Purkinje cell (primary cell): ENCODE results near the gene TPR. TPM values are rescaled to one million over a fixed set of nuclear protein-coding genes. Genes with fewer than 3 reads are reported as not detected.

Experiments used
- polyA plus RNA-seq: library from polyadenylated mRNA; unstranded; fragments of >200 nt; fragmentation: Nextera tagmentation; gene quantifications from 2 replicates; pipeline ENCODE4 v1.2.1, GENCODE V29; 2014

Gene TPR
- 41.7 and 57.6 TPM in 2 replicates for polyA plus RNA-seq

DNA sequence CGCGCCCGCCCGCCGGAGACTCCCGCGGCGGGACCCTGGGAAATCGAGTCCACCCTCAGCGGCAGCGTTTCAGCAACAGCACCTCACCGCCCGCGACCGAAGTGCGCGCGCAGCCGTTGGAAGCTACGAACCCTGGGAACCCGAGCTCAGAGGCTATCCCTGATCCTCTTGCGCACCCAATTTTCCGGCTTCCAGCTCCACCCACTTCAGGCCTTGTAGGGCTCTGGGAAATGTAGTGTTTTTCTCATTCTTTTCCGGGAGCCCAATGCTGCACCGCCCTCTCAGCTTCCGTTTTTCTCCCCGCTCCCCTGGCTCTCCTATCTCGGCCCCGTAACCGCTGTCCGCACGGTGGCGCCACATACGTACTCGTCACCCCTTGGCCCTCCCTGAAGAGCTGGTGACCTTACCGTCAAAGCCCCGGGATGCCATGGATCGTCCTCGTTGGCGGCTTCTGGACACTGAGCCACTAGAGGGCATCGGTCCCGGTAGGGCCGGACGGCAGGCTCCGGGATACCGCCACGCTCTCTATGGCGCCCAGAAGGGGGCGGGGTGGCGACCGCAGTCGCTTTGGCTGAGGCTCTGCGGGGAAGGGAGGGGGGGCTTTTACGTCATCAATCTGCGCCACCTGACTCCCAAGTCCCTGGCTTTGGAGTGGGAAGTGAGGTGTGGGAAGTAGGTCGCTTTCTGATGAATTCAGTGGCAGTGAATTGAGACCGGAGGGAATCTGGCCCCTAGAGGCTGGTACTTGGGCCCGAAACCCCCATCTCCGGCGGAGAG is at the start of gene TPR, which contains the start of gene ODR4:
TSS of gene TPR (minus strand) at position 102 of the 777 bp plus-strand sequence. CDS start 225 bp downstream, outside the sequence.
TSS of gene ODR4 (plus strand) at position 687 of the 777 bp plus-strand sequence. CDS start 3,948 bp downstream, outside the sequence.

DNA sequence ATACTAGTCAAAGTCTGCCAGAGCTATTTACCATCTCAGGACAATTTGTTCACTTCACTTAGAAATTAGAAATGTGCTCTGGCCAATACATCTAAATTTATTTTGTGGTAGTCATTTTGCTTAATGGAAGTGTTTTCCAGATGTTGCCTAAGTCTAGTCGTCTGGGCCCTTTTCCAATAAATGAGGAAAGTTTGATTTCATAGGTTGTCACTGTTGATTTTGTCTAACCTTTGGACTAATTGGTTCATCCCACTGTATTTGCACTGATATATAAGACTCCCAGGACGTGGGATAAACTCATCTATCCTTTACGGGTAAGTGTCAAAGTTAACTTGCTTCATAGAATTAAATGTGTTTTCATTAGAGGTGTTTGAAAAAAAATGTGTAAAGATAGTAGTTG is 79.1 kb downstream of the TPR start, which contains the start of gene PRG4:
TSS of gene PRG4 (plus strand) at position 300 of the 400 bp plus-strand sequence.

Other genes starting within 250 kb of the TPR start
- 0.08 TPM in 1 of 2 replicates, not detected in the other for gene PRG4, start 79.0 kb downstream of the TPR start, polyA plus RNA-seq
- 13.5 and 20.6 TPM in 2 replicates for gene ODR4, start 585 bp upstream of the TPR start, polyA plus RNA-seq
- gene PDC, start 85.9 kb upstream of the TPR start, polyA plus RNA-seq, result 0.83 TPM in 1 of 2 replicates, not detected in the other